Stimulated activated CD8-positive, alpha-beta memory T cell treated with anti-CD3 and anti-CD28 coated beads, Interleukin-7, amount 100 ng/mL, for 48 hours (primary cell): ENCODE measurements around the gene C1QTNF4.
A peak's percentile ranks its signal among the peaks of the same experiment; 100 is the strongest.

ENCODE experiments used
- DNase-seq, 2 donors: peaks; one replicate each; pipeline ENCODE4 v3.0.0-alpha.2; 2020; ENCODE audit warnings: low read depth in 1 of 2; ENCODE audit errors: extremely low read depth in 1 of 2

The C1QTNF4 gene

DNA sequence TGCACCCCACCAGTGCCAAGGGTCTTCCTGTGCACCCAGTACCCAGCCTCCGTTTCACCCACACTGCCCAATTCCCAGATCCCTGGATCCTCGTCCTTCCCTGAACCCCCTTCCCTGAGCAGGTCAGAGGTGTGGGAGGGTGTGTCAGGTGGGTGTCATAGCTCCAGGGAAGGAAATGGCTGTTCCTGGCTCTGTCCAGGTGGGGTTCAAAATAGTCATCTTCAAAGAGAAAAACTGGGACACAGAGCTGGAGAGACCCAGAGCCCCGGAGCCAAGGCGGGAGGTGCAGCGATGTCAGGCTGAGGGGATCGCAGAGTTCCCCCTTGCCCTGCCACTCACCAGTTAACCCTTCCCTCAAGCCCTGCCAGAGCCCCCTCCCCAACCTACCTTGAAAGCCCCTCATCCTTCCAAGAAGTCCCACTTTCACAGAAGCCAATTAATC, 698 bp downstream of the C1QTNF4 start:
- DNase-seq, result no peak

DNA sequence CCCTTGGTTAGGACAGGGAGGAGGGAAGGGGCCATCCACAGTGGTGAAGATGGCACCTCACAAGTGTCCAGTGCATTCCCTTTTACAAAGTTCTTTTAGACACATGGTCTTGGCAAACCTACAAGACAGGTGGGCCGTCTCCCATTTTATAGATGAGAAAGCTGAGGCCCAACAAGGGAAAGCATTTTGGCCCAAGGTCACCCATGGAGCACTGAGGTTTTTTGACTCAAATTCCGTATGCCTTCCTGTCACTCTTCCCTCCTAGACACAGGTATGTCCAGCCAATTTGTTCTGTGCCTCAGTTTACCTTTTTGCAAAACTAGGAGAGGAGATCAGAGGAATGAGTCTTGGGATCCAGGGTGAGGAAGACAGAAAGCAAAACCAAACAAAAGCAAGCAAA, 1.2 kb downstream of the C1QTNF4 start:
- DNase-seq, result no peak

- DNase-seq, result no peak
Observed at GRCh38 chr11:47592251-47592650, 2.0 kb downstream of the C1QTNF4 start.

- no peak for DNase-seq
Observed at GRCh38 chr11:47591764-47592163, 2.4 kb downstream of the C1QTNF4 start.

DNA sequence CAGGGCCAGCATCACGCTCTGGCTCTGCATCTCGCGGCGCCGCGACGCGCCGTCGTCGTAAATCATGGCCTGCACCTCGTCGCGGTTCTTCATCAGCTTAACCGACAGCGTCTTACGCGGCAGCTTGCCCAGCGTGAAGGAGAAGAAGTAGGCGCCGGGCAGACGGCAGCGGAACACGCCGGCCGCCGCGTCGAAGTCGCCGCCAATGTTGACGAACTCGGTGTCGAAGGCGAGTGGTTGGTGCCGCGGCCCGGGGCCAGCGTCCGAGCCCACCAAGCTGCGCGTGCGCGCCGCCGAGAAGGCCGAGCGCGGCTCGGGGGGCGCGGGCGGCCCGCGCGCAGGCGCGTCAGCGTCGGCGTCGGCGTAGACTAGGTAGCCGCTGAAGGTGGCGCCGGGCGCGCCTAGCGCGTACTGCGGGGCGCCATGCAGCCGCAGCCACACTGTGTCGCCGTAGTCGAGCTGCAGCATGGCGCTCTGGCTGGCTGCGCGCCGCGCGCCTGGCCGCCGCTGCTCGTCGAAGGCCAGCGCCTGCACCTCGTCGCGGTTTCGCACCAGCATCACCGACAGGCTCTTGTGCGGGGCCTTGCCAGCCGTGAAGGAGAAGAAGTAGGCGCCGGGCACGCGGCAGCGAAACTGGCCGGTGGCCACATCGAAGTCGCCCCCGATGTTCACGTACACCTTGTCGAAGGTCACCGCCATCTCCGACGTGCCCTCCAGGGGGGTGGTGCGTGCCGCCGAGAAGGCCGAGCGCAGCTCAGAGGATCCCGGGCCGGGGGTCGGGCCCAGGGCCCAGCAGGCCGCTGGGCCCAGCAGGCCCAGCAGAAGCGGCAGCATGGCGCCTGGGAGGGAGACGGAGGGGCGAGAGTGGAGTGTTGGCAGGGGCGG, 4.0 kb downstream of the C1QTNF4 start:
- DNase-seq, result no peak

GRCh38 chr11:47589584-47589976, 4.6 kb downstream of the C1QTNF4 start:
- no peak for DNase-seq

GRCh38 chr11:47589118-47589517, 5.1 kb downstream of the C1QTNF4 start:
- no peak for DNase-seq

- DNase-seq, result no peak
Observed at GRCh38 chr11:47587723-47588326, 6.4 kb downstream of the C1QTNF4 start.

DNA sequence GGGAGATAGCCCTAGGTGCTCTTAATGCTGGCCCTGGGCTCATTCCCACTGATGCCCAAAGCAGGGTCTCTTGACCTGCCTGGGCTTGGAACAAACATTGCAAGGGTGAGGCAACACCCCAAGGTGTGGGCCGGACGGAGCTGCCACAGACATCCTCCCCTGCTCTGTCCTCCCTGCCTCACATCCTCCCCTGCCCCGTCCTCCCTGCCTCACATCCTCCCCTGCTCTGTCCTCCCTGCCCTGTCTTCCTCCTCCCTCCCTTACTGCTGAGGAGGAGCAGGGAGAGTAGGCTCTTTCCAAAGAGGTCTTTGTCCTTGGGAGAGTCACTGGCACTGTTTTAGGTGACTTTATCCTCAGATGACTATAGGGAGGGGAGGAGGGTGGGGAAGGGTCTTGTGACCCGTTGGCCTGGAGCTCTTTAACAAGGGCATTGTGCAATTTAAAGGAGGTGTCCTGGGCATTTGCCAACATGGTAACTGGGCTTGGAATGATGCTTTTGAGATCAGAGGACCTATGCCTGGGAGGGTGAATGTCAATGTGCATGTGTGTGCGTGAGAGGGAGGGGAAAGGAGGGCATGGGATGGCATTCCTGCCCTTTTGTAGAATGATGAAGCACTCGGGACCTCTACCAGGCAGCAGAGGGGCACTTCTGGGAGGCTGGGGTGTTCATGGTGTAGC, 7.0 kb downstream of the C1QTNF4 start:
- DNase-seq, result no peak

- no peak for DNase-seq
Observed at GRCh38 chr11:47586098-47586855, 7.9 kb downstream of the C1QTNF4 start, which contains the start of gene FAM180B. Gene FAM180B, plus strand, starts transcription at chr11:47586678. Its CDS starts 91 bp downstream, at chr11:47586769.

DNA sequence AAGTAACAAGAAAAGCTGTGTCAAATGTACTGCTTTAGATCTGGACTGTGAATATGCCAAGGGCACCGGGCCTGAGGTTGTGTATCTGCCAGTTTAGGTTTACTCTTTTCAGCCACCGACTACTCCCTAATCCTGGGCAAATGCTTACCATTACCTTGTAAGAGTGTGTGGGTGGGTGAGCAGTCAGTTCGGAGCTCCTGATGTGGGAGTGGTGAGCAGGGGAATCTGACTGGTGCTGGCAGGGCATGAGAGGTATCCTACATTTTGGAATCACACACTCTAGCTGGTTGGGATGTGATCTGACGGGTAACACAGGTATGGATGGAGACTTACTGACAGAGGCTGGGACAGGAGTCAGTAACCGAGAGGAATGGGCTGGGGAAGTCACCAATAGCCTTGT, 10.4 kb downstream of the C1QTNF4 start:
- DNase-seq, result no peak

- peak; percentile 78 to 79 for DNase-seq
Observed at GRCh38 chr11:47578524-47579494, 15.4 kb downstream of the C1QTNF4 start, which contains the start of the genes KBTBD4 and NDUFS3. Gene KBTBD4, minus strand, starts transcription at chr11:47578970. Its CDS starts 19 bp downstream, at chr11:47578951. Gene NDUFS3, plus strand, starts transcription at chr11:47579074. Its CDS starts 18 bp downstream, at chr11:47579092.

DNA sequence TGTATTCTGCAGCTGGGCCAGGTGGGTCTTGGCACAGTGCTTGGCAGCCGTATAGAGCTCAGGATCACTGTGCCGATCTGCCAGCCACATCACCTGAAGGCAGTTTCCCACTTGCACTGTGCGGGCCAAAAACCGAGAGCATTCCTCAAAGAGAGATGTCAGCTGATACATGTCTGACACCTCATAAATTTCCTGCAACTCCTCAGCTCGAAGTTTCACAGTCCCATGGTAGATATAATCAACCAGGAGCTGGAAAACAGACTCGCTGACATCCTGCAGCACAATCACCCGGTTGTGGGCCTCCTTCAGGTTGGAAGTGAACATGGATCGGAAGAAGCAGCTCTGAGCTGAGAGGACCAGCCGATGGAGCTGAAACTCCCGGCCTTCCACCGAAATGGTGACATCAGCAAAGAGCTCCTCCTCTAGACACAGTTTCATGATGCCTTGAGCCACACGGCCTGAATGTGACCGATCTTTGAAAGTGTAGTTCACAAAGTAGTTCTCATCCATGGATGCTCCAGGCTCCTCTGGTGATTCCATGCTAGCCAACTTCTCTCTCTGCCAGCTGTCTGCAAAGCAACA, 16.7 kb downstream of the C1QTNF4 start:
- DNase-seq, result no peak

- no peak for DNase-seq
Observed at GRCh38 chr11:47573321-47573720, 20.9 kb downstream of the C1QTNF4 start.

DNA sequence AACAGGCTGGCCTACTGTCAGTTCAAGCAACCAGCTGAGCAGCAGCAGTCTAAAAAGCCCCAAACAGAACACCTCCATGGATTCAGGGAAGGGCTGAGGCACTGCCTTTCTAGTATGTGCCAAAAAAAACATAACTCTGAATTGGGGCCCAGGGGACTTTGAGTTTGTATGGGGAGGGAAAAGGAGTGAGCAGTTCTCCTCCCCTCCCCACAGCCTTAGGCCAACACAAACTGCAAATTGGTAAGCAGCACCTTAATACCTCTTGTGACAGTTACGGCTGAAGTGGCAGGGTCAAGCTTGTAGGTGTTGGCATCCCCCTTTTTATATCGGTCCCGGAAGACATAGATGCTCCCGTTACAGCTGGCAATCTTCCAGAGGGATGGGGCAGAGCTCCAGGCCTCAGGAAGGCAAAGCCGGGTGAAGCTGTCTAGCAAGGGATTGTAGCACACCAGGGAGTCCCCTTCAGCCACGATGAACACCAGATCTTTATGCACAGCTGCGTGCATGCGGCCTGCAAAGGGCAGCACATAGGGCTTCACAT, 21.4 kb downstream of the C1QTNF4 start:
- DNase-seq, result no peak

DNA sequence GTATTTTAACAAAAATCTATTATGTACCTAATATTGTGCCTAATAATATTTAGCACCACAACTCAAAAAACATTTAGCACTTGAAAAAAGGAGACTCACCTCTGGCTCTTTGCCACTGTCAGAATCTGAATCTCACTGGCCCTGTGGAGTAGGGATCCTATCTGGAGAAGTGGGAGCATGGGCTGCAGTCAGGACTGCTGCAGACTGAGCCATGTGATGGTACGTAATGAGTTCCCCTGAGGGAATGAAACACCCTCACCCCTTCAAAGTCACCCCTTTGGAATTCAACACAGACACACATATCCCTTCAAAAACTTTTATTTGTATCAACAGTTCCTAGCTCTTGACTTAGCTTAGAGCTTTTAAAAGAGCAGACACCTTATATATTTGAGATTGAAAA, 22.3 kb downstream of the C1QTNF4 start:
- DNase-seq, result no peak

- DNase-seq, result no peak
Observed at GRCh38 chr11:47571357-47571729, 22.9 kb downstream of the C1QTNF4 start.

- DNase-seq, result no peak
Observed at GRCh38 chr11:47570651-47571356, 23.4 kb downstream of the C1QTNF4 start.
